ENCODE results near the gene ALKBH2. TPM values are rescaled to one million over a fixed set of nuclear protein-coding genes. Genes with fewer than 3 reads are reported as not detected.

Gene ALKBH2
- total and polyA plus RNA-seq, 2 experiments from 2014 or later, result 14.8 to 20.4 TPM

DNA sequence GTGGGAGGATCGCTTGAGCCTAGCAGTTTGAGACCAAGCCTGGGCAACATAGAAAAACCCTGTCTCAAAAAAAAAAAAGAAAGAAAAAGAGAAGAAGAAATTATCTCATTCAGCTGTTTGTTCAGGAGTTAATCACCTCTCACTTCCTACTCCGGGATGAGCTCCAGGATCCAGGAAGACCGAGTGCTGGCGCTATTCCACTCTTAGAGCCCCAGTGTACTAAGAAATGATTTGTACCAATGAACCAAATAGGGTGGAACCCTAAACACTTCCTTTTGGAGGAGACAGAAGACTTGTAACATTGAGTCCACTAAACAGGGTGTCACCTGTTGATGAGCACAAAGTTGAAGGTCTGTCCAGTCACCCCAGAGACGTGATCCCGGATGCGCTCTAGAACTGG is 3.6 kb downstream of the ALKBH2 start:
- WGBS, 2 experiments (ENCODE audit: low coverage in 1 of 2, low lambda C conversion rate in 2 of 2, missing lambda C conversion rate in 2 of 2), result 88 to 91% methylated on average over 7 of the region's 7 CpGs
- Histone ChIP-seq H3K79me2 (ENCODE audit: insufficient read depth) (peaks cover 19% of the 10 kb centered on the region), H3K4me2 (ENCODE audit: unreplicated experiment) (no peak overlapping the region), H3K4me3 (no peak overlapping the region), H4K20me1 (ENCODE audit: insufficient read depth) (no peaks in the 10 kb centered on the region), H3K9ac (no peak overlapping the region), H2AFZ (no peak overlapping the region), H3K27ac (no peak overlapping the region), H3K36me3 (ENCODE audit: low read depth) (peaks cover 20% of the 10 kb centered on the region), H3K4me1 (ENCODE audit: insufficient read depth) (peaks cover 16% of the 10 kb centered on the region), H3K9me3 (ENCODE audit: low read depth) (no peaks in the 10 kb centered on the region), H3K27me3 (replicated peaks; ENCODE audit: insufficient read depth) (no peaks in the 10 kb centered on the region), H3F3A (ENCODE audit: insufficient read depth) (0 out of 2 replicates have a peak, but pooled peaks cover 5% of the 10 kb centered on the region), H3K9me2 (ENCODE audit: insufficient read depth) (no peaks in the 10 kb centered on the region)
- no peak for DNase-seq
- in situ Hi-C loops (cut with MboI), result loop anchor here (10.0 kb wide), 1 partner anchor 525 kb away; the partner anchor contains the start of genes ISCU and SART3
- no peak for TF ChIP-seq EZH2 (IDR thresholded peaks at IDR 0.05; ENCODE audit: insufficient read depth, poor library complexity, severe bottlenecking)
- no peak for TF ChIP-seq EZH2phosphoT487 (IDR thresholded peaks at IDR 0.05; ENCODE audit: insufficient read depth, low read depth)

DNA sequence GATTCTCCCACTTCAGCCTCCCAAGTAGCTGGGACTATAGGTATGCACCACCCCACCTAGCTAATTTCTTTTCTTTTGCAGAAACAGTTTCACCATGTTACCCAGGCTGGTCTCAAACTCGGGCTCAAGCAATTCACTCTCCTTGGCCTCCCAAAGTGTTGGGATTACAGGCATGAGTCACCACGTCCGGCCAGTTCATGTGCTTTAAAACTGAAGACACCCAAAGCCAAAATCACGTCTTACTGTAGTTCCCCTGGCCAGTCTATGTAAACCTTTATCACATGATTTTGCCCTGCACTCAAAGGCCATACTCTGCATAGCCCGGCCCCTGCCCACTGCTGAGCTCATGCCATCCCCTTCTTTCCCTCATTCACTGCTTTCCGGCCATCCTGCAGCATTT is 4.5 kb downstream of the ALKBH2 start:
- Histone ChIP-seq H3K79me2 (ENCODE audit: insufficient read depth) (peaks cover 19% of the 10 kb centered on the region), H3F3A (ENCODE audit: insufficient read depth) (0 out of 2 replicates have a peak, but pooled peaks cover 5% of the 10 kb centered on the region), H3K27ac (peak overlapping the region; percentile 35), H3K36me3 (ENCODE audit: low read depth) (peaks cover 29% of the 10 kb centered on the region), H3K4me1 (ENCODE audit: insufficient read depth) (peaks cover 16% of the 10 kb centered on the region), H2AFZ (no peak overlapping the region), H4K20me1 (ENCODE audit: insufficient read depth) (no peaks in the 10 kb centered on the region), H3K27me3 (replicated peaks; ENCODE audit: insufficient read depth) (no peaks in the 10 kb centered on the region), H3K4me3 (no peak overlapping the region), H3K9me2 (ENCODE audit: insufficient read depth) (no peaks in the 10 kb centered on the region), H3K4me2 (ENCODE audit: unreplicated experiment) (no peak overlapping the region), H3K9me3 (ENCODE audit: low read depth) (no peaks in the 10 kb centered on the region), H3K9ac (no peak overlapping the region)
- TF ChIP-seq EZH2 (IDR thresholded peaks at IDR 0.05; ENCODE audit: insufficient read depth, poor library complexity, severe bottlenecking) (no peak), EZH2phosphoT487 (IDR thresholded peaks at IDR 0.05; ENCODE audit: insufficient read depth, low read depth) (no peak)
- DNase-seq, result peak; percentile 63
- 53 to 62% methylated on average over 6 of the region's 6 CpGs for WGBS, 2 experiments (ENCODE audit: low coverage in 1 of 2, low lambda C conversion rate in 2 of 2, missing lambda C conversion rate in 2 of 2)
- in situ Hi-C loops (cut with MboI), result no loop called here

DNA sequence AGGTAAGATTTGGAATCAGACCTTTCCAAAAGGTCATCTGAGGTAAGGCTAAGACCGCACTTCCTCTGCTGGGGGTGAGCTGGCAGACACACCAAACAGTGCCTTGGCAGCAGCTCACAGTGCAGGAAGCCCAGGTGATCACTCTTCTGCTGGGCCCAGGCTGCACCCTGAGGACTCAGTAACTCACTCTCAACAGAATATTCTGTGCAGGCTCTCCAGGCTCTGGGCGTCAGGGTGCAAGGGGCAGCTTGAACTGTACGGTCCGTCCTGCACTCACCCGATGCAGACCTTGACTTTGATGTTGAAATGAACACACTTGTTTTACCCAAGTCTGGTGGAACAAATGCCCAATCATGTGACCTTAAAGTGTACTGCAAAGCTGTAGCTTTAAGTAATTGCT is 6.0 kb downstream of the ALKBH2 start:
- no peak overlapping the region for H3K27ac ChIP-seq
- no peaks in the 10 kb centered on the region for H3K9me2 ChIP-seq (ENCODE audit: insufficient read depth)
- H3K4me3 ChIP-seq, result no peak overlapping the region
- TF ChIP-seq EZH2 (IDR thresholded peaks at IDR 0.05; ENCODE audit: insufficient read depth, poor library complexity, severe bottlenecking), result no peak
- in situ Hi-C loops (cut with MboI), result no loop called here
- H3K4me2 ChIP-seq (ENCODE audit: unreplicated experiment), result no peak overlapping the region
- no peak overlapping the region for H2AFZ ChIP-seq
- H3K9ac ChIP-seq, result no peak overlapping the region
- peaks cover 31% of the 10 kb centered on the region for H3K36me3 ChIP-seq (ENCODE audit: low read depth)
- peaks cover 10% of the 10 kb centered on the region for H3K79me2 ChIP-seq (ENCODE audit: insufficient read depth)
- 72 to 74% methylated on average over 5 of the region's 5 CpGs for WGBS, 2 experiments (ENCODE audit: low coverage in 1 of 2, low lambda C conversion rate in 2 of 2, missing lambda C conversion rate in 2 of 2)
- DNase-seq, result no peak
- no peaks in the 10 kb centered on the region for H3K27me3 ChIP-seq (replicated peaks; ENCODE audit: insufficient read depth)
- H3K4me1 ChIP-seq (ENCODE audit: insufficient read depth), result peaks cover 9% of the 10 kb centered on the region
- H3K9me3 ChIP-seq (ENCODE audit: low read depth), result no peaks in the 10 kb centered on the region
- no peaks in the 10 kb centered on the region for H4K20me1 ChIP-seq (ENCODE audit: insufficient read depth)
- H3F3A ChIP-seq (ENCODE audit: insufficient read depth), result 0 out of 2 replicates have a peak, but pooled peaks cover 5% of the 10 kb centered on the region

DNA sequence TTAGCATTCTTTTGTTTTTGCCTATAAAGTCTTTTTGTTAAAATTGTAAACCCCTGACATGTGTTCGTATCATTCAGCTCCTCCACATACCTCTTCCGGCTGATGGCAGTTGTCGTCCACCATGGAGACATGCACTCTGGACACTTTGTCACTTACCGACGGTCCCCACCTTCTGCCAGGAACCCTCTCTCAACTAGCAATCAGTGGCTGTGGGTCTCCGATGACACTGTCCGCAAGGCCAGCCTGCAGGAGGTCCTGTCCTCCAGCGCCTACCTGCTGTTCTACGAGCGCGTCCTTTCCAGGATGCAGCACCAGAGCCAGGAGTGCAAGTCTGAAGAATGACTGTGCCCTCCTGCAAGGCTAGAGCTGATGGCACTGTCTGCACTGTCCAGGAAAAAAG is 7.7 kb downstream of the ALKBH2 start:
- H3K4me1 ChIP-seq (ENCODE audit: insufficient read depth), result 0 out of 2 replicates have a peak, but pooled peaks cover 3% of the 10 kb centered on the region
- H3K27me3 ChIP-seq (replicated peaks; ENCODE audit: insufficient read depth), result no peaks in the 10 kb centered on the region
- in situ Hi-C loops (cut with MboI), result no loop called here
- H3K4me3 ChIP-seq, result no peak overlapping the region
- DNase-seq, result no peak
- 0 out of 2 replicates have a peak, but pooled peaks cover 5% of the 10 kb centered on the region for H3F3A ChIP-seq (ENCODE audit: insufficient read depth)
- no peak overlapping the region for H3K9ac ChIP-seq
- H3K79me2 ChIP-seq (ENCODE audit: insufficient read depth), result no peaks in the 10 kb centered on the region
- no peaks in the 10 kb centered on the region for H4K20me1 ChIP-seq (ENCODE audit: insufficient read depth)
- no peaks in the 10 kb centered on the region for H3K9me3 ChIP-seq (ENCODE audit: low read depth)
- H3K9me2 ChIP-seq (ENCODE audit: insufficient read depth), result no peaks in the 10 kb centered on the region
- TF ChIP-seq EZH2 (IDR thresholded peaks at IDR 0.05; ENCODE audit: insufficient read depth, poor library complexity, severe bottlenecking), result no peak
- TF ChIP-seq EZH2phosphoT487 (IDR thresholded peaks at IDR 0.05; ENCODE audit: insufficient read depth, low read depth), result no peak
- no peak overlapping the region for H3K27ac ChIP-seq
- no peak overlapping the region for H3K4me2 ChIP-seq (ENCODE audit: unreplicated experiment)
- 96 to 97% methylated on average over 11 of the region's 11 CpGs for WGBS, 2 experiments (ENCODE audit: low coverage in 1 of 2, low lambda C conversion rate in 2 of 2, missing lambda C conversion rate in 2 of 2)
- no peak overlapping the region for H2AFZ ChIP-seq
- peaks cover 34% of the 10 kb centered on the region for H3K36me3 ChIP-seq (ENCODE audit: low read depth)

DNA sequence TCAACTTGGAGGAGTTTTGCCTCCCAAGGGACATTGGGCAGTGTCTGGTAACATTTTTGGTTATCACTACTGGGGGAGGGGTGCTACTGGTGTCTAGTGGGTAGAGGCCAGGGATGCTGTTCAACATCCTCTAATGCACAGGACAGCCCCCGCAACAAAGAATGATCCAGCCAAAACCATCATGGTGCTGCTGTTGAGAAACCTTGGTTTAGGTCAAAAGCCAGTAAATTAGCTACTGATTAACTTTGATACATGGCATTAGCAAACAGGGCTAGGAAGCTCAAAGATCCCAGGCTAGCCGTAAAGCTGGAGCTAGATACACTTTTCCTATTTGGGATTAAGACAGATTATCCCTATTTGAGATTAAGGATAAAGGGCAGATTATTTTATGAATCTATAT is 8.8 kb downstream of the ALKBH2 start:
- H3K9me3 ChIP-seq (ENCODE audit: low read depth), result no peaks in the 10 kb centered on the region
- H4K20me1 ChIP-seq (ENCODE audit: insufficient read depth), result no peaks in the 10 kb centered on the region
- DNase-seq, result no peak
- H3K4me2 ChIP-seq (ENCODE audit: unreplicated experiment), result no peak overlapping the region
- no peaks in the 10 kb centered on the region for H3K27me3 ChIP-seq (replicated peaks; ENCODE audit: insufficient read depth)
- no peak overlapping the region for H3K4me3 ChIP-seq
- H3F3A ChIP-seq (ENCODE audit: insufficient read depth), result 0 out of 2 replicates have a peak, but pooled peaks cover 5% of the 10 kb centered on the region
- H3K36me3 ChIP-seq (ENCODE audit: low read depth), result peaks cover 37% of the 10 kb centered on the region
- H2AFZ ChIP-seq, result no peak overlapping the region
- H3K9ac ChIP-seq, result no peak overlapping the region
- whole genome bisulfite sequencing, 2 experiments (ENCODE audit: low coverage in 1 of 2, low lambda C conversion rate in 2 of 2, missing lambda C conversion rate in 2 of 2), result 95 to 97% methylated on average over 2 of the region's 2 CpGs
- 0 out of 2 replicates have a peak, but pooled peaks cover 3% of the 10 kb centered on the region for H3K4me1 ChIP-seq (ENCODE audit: insufficient read depth)
- H3K9me2 ChIP-seq (ENCODE audit: insufficient read depth), result no peaks in the 10 kb centered on the region
- no peaks in the 10 kb centered on the region for H3K79me2 ChIP-seq (ENCODE audit: insufficient read depth)
- no peak for TF ChIP-seq EZH2phosphoT487 (IDR thresholded peaks at IDR 0.05; ENCODE audit: insufficient read depth, low read depth)
- no peak for TF ChIP-seq EZH2 (IDR thresholded peaks at IDR 0.05; ENCODE audit: insufficient read depth, poor library complexity, severe bottlenecking)
- no peak overlapping the region for H3K27ac ChIP-seq
- in situ Hi-C loops (cut with MboI), result no loop called here
